GM21723 (cell line): ENCODE measurements around the gene EXD3.

Source experiments
- ATAC-seq: cut with Tn5 transposase; IDR thresholded peaks from one replicate; pipeline ENCODE4 v1.9.1; 2021; ENCODE audit warnings: mild to moderate bottlenecking, moderate library complexity; ENCODE audit not compliant: unreplicated experiment

EXD3 gene

DNA sequence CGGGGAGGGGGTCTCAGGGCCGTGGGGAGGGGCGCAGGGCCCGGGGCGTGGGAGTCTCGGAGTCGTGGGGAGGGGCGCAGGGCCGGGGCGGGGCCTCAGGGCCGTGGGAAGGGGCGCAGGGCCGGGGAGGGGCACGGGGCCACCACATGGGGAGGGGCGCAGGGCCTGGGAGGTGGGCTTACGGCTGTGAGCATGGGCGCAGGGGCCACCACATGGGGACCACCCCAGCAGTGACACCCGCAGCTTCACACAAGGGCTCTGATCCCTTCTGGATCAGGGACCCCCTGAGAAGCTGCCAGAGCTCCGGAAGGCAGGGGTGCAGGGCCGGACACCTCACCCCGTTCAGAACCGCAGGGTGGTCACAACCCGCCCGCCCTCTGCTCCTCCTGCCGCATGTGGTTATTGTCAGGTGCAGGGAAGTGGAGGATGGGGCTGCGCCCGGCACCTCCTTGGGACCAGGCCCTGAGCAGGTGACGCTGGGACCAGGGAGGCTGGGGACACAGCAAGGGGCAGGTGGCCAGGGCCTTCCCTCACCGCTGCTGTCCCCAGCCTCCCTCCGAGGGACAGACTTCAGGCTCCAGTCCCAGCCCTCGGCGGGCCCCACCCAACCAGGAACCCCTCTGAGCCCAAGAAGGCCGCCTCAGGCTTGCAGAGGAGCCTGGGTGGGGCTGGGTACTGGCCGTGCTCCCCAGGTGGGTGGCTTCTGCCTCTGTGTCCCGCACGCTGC, 53.7 kb downstream of the EXD3 start:
- no peak for ATAC-seq

DNA sequence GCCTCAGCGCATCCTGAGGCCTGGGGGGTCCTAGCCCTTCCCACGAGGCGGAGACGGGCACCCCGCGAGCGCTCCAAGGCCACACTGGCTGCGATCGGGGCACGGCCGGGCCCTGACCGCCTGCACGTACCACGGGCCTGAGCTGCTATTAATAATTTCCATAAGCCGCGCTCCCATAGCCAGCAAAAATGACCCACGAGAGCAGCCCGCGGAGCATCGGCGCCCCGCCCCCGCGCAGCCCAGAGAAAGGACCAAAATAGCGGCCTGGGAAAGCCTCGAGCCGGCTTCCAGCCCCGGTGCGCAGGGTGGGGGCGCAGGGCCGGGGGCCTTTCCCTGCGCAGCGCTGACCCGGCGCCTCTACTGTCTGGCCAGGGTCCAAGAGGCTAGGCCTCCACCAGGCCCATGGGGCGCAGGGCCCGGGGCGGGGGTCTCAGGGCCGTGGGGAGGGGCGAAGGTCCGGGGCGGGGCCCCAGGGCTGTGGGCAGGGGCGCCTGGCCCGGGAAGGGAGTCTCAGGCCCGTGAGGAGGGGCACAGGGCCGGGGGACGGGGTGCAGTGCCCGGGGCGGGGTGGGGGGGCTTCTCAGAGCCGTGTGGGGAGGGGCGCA, 54.4 kb downstream of the EXD3 start:
- no peak for ATAC-seq

DNA sequence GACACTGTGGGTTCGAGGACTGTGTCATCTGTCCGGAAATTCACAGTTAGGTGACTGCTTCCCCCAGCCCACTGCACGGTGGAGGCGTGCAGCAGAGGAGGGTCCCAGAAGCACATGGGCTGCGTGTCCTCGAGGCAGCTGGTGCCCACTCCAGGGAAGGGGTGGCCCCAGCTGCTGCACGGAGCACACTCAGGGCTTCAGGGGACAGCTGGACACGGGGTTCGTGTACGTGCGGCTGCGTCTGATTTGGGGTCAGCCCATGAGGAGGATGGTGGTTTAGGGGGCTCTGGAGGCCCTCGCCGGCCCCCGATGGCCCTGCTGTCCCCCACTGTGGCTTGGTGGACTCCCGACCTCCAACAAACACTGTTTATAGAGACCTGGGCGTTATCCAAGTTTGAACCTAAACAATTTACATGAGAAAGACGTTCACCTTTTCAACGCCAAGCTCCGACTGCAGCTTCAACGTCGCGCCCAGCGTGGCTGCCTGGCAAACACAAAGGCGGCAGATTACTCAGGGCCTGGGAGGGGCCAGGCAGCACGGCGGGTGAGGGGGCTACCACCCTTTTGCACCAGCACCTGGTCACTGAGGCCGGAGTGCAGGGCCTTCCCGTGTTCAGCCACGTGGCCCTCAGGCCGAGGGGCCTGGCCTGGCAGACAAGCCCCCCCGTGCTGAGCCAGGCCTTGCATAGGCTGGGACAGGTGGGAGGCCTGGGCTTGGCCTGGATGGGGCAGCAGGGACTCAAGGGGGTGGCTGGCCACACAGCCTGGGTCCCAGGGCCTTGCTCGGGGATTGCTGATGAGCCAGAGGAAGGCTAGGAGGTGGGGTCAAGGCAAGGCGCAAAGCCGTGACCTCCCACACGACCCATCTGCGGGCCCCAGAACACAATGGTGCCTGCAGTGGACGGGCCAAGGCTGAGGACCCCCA, 55.2 kb downstream of the EXD3 start:
- no peak for ATAC-seq

DNA sequence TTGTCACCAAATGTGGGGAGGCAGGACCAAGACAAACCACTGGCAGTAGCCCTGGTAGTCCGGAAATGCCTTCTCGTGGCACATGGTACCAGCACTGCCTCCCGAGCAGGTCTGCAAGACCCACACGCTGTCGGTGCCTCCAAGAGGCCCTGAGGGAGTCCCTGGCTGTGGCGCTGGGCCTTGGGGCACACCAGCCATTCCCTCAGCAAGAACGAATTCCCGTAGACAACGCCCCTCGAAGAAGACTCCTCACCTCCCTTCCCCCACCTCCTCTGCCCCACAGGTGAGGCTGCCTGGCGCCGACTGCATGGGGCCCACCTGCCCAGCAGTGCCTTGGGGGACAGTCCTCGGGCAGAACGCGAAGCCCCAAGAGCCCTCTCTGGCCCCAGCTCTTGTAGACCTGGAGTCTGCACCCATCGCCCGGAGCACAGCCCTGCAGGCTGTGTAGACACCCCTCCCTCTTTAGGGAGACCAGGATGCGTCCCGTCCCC, 56.0 kb downstream of the EXD3 start:
- no peak for ATAC-seq

DNA sequence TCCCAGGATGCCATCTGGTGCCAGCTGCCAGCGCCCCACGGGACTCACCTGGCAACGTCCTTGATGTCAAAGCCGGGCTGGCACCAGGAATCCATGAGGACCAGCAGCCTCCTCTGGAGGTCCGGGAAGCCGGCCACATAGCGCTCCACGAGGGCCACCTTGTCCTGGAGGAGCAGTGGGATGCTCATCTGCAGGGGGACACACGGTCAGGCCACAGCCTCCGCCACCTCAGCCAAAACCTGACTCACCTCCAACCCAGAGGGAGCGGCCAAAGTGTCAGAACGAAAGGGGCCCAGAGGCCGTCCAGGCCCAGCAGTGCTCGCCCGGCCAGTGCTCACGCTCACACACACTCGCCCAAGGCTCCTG, 56.5 kb downstream of the EXD3 start:
- ATAC-seq = no peak

DNA sequence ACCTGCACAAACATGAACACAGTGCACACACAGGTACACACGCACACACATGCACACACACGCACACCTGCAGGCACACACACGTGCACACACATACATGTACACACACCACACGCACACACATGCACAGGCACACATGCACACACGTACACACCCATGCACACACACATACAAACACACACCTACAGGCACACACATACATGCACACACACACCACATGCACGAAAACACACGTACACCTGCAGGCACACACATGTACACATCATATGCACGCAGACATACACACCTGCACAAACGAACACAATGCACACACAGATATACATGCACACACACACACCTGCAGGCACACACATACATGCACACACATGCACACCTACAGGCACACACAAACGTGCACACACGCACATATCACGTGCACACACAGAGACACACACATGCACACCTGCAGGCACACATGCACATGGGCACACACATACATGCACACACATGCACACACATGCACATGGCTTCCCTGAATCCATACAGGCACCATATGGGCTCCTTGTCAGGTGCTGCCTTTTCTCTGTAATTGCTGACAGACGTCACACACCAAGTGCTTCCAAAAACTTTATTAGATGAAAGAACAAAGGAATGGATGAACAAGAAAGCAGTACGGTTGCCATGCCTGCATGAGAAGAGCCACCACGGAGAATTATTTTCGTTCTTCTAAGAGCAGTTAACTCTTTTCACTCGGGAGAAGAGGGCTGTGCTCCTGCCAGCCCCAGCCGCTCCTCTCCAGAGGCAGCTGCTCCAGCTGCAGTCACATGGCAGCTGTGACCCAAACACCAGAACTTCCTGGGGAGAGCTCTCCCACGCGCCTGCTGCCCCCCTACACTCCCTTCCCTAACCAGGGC, 57.2 kb downstream of the EXD3 start:
- no peak for ATAC-seq

DNA sequence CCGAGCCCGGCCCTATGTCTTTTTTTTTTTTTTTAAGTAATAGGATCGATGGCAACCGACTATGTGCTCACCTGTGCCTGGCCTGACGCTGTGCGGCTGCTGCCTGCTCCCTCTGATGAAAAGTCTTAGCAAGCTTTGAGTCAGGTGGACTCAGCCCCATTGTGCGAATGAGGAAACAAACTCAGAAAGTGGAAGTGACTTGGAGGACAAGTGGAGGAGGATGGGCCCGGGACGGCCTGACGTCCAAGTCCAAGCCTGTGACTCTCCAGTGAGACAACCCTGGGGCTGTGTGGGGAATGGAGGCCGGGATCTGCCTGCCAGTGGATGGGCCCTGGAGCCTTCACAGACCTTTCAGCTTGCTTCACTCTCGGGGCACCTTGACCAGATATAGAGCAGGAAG, 57.9 kb downstream of the EXD3 start:
- ATAC-seq = no peak

DNA sequence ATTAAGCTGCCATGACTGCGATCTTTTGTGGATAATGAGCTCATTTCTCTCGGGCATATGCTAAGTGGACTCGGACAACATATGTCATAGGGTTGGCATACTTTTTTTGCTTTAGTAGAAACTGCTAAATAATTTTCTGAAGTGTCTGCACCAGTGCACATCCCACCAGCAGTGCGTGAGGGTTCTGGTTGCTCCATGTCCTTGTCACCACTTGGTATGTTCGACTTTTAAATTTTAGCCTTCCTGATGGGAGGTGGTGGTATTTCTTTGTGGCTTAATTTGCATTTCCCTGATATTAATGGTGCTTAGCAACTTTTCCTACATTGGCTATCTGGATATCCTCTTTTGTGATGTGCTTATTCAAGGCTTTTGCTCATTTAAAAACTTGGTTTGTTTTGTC, 63.1 kb downstream of the EXD3 start:
- ATAC-seq = no peak

DNA sequence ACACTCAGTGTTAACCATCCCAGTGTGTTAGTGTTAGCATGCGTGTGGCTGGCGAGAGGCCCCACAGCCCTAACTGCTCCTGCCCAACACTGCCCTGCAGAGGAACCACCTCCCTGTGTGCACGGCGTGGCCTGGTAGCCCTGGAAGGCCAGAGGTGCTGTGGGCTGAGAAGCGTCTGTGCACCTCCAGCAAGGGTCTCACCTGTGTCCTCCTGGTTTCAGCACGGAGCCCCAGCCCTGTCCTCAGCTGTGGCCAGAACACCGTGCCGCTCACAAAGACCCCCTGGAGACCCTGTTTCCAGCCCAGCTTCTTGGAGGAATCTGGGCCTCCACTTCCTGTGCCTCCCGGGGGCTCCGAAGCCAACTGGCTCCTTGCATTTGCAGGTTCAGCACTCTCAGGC, 64.8 kb downstream of the EXD3 start:
- ATAC-seq = no peak

DNA sequence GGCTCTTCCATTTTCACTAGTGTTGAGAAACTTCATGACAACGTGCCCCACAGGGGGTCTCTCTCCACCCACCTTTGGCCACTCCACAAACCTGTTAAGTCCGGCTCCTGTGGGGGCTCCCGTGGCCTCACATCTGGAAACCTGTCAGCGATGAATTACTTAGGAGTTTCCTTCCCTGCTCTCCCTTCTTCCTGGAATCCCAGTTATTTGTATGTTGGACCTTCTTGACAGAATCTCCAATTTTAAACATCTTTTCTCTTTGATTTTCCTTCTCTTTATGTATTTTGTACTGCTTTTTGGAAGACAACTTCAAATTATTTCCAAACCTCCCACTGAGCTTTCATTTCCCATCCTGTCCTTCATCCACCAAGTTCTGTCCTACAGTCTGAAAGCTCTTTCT, 65.8 kb downstream of the EXD3 start:
- ATAC-seq = no peak

DNA sequence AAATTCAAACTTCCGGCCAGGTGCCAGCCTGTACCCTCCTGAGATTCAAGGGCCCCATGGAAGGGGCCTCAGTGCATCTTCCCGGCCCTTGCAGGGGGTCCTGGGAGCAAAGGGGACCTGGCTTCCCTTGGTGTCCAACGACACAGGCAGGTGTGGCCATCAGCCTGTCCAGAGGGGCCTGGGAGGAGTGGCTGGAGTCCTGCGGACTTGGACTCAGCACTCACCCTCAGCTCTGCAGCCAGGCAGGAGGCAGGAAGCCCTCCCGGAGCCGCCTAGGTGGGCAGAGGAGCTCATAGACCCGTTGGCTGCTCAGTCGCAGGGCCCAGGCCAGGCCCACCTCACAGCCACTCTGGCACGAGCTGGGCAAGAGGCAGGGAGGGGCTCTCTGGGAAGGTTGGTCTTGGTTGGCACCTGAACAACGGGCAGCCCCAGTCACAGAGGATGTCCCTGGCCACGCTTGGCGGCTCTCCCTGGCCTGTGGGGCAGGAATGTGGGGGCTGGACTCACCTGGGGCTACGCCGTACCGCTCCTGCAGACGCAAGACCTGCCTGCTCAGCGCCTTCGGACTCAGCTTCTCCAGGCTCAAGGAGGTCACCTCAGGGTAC, 67.1 kb downstream of the EXD3 start:
- no peak for ATAC-seq

DNA sequence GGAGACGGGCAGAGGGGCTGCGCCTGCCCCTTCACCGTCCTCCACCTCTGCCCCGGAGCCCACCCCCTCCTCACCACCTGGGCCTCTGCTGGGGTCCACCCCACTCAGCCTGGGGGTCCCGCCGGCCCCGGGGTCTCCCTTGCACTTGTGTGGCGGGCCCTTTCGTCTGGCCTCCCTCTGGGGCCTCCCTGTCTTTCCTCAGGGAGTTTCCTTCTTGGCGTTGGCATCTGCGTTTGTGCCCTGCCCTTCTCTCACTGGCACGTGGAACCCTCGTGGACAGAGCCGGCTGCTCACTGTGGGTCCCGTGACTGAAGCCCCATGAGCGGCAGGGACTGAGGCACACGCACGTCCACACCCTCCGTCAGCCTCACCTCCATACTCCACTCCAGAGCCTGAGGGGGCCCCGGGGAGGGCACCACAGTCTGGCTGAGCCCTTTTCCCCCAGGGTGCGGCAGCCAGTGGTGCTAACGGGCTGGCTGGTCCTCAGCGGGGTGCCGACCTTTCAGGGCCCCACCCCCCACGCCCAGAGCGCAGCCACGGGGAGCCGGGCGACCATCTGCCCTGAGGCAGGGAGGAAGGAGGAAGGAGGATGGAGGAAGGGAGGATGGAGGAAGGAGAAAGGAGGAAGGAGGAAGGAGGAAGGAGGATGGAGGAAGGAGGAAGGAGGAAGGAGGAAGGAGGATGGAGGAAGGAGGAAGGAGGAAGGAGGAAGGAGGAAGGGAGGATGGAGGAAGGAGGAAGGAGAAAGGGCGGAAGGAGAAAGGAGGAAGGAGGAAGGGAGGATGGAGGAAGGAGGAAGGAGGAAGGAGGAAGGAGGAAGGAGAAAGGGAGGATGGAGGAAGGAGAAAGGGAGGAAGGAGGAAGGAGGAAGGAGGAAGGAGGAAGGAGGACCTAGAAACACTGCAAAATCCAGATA, 67.9 kb downstream of the EXD3 start:
- ATAC-seq = no peak

DNA sequence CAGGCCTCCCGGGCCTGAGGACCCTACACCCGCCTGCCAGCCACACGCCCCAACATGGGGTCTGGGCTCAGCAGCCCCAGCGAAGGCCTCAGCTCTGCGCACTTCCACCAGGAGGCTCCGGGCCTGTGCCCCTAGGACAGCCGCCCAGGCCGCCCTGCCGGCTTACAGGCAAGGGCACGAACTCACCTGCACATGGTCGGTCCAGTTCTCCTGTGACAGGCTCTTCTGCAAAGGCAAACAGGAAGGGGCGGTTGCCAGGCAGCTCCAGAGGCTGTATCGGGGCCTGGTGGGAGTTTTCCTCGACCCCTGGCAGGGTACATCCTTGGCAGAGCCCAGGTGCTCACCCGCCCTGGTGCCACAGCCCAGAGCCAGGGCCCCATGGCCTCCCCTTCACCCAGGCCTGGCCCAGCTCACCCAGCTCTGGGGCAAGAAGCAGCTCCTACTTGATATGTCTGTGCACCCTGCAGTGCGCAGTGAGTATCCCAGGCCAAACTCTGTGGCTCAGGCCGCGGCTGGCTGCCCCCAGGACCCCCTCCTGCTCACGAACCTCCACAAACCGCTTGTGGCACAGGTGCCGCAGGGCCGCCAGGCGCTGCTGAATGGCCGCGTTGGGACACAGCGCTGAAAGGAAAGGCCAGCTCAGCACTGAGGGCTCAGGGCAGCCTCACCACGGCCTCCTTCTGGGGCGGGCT, 68.7 kb downstream of the EXD3 start:
- ATAC-seq = no peak

DNA sequence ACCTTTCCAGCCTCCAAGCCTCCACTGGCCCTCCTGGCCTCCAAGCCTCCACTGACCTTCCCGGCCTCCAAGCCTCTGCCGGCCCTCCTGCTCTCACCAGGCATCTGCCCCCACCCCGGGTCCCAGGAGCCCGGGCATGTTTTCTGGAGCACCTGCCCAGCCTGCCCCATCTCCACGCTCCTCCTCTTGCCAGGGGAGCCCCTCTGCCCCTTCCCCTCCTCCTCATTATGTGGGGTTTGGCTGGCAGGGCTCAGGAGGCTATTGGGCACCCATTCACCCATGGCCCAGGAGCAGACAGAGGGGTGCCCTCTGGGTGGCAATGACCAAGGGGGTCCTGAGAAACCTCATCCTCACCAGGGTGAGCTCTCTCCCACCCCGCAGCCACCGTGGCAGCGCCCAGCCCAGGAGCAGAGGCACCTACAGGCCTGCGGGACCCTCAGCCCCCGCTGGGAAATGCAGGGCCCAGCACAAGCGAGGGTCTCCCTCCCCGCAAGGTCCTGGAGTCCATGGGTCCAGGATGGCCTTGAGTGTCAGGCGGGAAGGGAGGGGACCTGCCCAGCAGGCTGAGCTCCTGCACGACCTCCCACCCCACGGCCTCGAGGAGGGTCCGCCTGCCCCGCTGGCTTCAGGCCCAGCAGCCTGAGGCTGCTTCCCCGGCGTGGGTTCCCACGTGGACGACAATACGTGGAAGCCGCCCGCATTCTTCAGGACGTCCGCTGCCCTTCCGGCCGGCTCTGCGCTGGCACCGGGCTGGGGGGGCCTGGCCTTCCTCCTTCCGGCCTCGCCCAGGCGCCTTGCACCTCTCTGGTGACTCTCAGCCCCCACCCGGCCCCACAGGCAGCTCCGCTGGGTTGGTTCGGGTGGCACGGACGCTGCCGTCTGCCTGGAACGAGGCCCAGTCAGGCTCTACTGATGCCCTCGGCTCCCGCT, 69.5 kb downstream of the EXD3 start:
- ATAC-seq = no peak

DNA sequence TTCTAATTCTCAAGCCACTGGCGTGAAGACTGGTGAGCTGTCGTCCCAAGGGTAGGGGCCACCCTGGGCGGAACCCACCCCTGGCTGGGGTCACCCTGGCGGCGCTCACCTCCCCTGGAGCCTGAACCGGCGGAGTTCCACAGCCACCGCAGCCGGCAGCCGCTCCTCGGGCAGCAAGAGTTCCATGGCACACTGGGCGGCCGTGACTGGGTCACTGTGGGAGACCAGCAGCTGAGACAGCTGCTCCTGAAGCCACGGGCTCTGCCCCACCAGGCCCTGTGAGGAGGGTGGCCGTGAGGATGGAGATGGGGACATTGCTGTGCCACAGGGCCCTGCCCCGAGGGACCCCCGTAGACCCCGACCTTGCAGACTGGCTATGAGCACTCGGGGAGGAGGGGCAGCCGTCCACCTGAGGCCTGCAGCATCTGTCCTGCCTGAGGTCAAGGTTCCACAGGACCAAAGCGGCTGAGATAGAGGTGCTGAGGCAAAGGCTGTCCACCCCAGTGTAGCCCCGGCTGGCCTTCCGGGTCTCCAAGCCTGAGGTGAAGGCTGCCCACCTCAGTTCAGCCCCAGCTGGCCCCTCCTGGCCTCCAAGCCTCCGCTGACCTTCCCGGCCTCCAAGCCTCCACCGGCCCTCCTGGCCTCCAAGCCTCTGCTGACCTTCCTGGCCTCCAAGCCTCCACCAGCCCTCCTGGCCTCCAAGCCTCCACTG, 70.3 kb downstream of the EXD3 start:
- no peak for ATAC-seq

DNA sequence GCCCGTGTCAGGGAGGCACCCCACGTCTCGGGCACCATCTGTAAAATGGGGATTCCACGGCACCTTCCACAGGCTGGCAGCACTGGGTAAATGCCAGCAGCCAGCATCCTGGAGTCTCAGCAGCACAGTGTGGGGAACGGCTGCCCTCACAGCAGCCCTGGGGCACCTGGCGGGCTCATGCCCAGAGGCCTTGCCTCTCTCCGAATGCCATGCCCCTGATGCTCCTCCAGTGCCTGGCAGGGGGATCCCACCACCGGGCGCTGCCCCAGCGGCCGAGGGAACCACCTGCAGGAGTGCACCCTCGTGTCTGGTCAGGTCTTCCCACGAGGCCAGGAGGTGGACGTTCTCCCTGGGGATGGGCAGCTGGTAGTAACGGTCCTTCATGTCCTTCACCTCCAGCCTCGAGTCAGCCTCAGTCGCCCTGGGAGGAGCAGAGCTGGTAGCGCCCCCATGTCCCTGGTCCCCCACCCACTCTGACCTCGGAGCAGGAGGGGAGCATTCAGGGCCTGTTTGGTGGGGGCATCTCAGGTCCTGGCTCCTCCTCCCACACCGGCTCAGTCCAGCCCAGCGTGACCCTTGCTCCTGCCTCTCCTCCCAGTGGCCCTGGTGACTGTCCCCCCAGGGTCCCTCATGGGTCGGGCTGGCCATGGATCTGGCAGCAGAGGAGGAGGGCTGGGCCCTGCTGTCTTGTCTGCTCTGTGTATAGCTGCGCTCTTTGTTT, 71.0 kb downstream of the EXD3 start:
- no peak for ATAC-seq
